Skin epidermis (tissue), 12 donors: Measurements from ENCODE around the gene MOV10.
A peak's percentile ranks its signal among the peaks of the same experiment; 100 is the strongest.
"Not testable (repeated sequence)": the region's sequence is repeated elsewhere in the genome, so short reads cannot be mapped to it uniquely, and the experiment has no call there.

Source experiments
- H3K27ac ChIP-seq, 21 experiments: fragments of 200-600 bp; sonication (generic) in 11 of 21; one replicate each; pipeline ENCODE4 v1.5.0; 2020; ENCODE audit warnings: mild to moderate bottlenecking in 3 of 21, inconsistent platforms in 2 of 21, moderate library complexity in 2 of 21
- H3K4me3 ChIP-seq, 7 experiments: fragments of 200-600 bp; sonication (generic) in 2 of 7; one replicate each; pipeline ENCODE4 v1.5.0; 2020; ENCODE audit warnings: inconsistent platforms in 2 of 7, mild to moderate bottlenecking in 2 of 7, moderate library complexity in 1 of 7

MOV10 gene

DNA sequence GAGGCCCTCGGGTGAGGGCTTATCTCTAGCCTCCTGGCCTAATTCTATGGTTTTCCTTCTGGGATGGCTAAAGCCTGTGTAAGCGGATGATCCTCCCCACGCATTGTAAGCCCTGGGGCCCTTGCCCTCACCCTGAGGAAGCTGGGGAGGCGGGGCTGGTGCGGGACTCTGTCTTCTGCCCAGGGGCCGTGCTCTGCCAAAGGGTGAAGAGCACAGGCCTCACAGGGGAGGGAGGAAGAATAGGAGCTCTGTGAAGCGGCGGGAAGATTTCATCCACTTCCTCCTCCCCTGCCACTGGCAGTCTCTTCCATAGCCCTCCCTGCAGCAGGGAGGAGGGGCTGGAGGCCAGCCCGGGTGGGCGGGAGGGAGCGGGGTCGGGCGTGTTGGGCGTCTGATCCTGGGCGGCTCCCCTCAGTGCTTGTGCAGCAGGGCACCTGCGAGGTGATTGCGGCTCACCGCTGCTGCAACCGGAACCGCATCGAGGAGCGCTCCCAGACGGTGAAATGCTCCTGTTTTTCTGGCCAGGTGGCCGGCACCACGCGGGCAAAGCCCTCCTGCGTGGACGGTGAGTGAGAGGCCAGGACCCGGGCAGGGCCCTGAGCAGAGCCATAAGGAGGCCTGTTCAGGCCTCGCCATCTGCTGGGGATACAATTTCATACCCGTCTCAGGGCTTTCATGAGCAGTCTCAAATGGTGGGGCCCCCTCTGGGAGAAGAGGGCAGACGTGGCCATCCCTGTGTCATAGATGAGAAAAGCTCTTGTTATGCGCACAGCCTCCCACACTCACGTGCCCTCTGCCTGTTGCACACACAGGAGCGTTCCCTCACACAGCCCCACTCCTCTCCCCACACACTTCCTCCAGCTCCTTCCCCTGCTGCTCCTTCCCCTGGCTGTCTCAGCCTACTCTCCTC lies 48.4 kb downstream of the MOV10 start:
- H3K4me3 ChIP-seq = peak overlapping the region in 2 of 7 experiments; percentile 11 to 13
- peak overlapping the region in 3 of 21 experiments; percentile 17 to 47 (median 22) for H3K27ac ChIP-seq

DNA sequence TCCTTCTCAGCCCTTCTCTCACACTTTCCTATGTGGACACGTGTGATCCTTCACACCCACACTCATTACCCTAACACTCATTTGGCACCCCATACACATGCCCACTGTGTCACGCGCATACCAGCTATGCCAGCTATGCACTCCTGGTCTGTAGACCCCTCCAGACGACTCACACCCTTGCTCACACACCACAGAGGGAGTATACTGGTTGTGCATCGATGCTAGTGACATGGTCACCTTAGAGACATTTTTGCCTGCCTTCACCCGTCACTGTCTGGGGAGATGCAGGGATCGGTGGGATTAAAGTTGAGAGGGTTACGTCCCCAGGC lies 49.0 kb downstream of the MOV10 start:
- Histone ChIP-seq H3K4me3 (no peak overlapping the region), H3K27ac (peak overlapping the region in 1 of 21 experiments; percentile 22)

DNA sequence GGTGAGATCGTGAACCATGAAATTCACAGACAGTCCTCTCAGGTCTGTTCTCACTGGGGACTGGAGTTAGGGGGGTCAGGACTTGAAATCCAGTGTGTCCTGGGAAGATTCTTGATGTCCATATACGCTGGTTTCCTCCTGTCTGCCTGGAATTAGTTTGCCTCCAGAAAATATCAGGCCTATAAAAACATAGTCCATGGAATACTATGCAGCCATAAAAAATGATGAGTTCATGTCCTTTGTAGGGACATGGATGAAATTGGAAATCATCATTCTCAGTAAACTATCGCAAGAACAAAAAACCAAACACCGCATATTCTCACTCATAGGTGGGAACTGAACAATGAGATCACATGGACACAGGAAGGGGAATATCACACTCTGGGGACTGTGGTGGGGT lies 49.8 kb downstream of the MOV10 start:
- H3K27ac ChIP-seq, H3K4me3 ChIP-seq: not testable (repeated sequence)

DNA sequence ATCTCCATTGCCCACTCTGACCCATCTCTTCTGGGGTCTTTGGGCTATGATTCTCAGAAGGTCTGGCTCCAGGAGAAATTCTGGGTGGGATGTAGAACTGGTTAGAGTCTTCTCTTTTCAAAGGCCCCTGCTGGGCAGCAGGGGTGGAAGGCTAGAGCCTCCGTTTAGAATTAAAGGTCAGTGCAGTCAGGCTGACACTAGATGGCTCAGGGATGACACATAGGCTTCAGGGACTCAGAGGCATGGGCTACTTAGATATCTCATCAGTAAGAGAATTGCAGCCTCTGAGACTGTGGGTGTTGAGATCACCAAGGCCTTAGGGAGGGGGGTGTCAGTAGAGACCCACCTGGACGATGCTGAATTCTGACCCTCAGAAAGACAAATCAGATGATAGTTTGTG lies 53.3 kb downstream of the MOV10 start:
- no peak overlapping the region for H3K27ac ChIP-seq
- H3K4me3 ChIP-seq = no peak overlapping the region

DNA sequence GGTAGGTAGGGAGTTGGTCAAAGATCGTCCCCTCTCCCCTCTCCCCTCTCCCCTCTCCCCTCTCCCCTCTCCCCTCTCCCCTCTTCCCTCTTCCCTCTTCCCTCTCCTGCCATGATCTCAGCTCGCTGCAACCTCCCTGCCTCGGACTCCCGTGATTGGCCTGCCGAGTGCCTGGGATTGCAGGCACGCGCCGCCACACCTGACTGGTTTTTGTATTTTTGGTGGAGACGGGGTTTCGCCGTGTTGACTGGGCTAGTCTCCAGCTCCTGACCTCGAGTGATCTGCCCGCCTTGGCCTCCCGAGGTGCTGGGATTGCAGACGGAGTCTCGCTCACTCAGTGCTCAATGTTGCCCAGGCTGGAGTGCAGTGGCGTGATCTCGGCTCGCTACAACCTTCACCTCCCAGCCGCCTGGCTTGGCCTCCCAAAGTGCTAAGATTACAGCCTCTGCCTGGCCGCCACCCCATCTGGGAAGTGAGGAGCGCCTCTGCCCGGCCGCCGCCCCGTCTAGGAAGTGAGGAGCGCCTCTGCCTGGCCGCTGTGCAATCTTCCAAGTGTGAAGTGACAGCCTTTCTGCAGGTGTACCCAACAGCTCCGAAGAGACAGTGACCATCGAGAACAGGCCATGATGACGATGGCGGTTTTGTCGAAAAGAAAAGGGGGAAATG lies 54.0 kb downstream of the MOV10 start:
- H3K27ac ChIP-seq, H3K4me3 ChIP-seq: not testable (repeated sequence)

DNA sequence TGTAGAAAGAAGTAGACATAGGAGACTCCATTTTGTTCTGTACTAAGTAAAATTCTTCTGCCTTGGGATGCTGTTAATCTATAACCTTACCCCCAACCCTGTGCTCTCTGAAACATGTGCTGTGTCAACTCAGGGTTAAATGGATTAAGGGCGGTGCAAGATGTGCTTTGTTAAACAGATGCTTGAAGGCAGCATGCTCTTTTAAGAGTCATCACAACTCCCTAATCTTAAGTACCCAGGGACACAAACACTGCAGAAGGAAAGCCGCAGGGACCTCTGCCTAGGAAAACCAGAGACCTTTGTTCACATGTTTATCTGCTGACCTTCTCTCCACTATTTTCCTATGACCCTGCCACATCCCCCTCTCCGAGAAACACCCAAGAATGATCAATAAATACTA lies 54.6 kb downstream of the MOV10 start:
- not testable (repeated sequence) for H3K27ac ChIP-seq, H3K4me3 ChIP-seq

DNA sequence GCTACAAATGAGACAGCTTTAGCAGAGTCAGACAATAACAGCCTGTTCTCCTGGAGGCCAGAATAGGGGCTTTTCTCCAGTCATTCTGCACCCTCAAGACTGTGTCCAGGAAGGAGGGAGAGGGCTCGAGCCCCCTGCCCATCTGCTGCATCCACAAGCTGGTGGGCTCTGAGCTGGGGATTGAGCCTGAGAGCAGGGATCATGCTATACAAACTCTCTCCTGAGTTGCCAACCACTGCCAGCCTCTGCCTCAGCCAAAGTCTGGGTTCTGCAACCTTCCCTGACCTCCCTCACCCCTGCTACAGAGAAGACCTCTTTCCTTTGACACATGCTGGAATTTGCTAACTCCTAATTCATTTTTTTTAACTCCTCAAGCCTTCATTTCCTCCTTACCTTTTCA lies 55.5 kb downstream of the MOV10 start:
- Histone ChIP-seq H3K27ac (no peak overlapping the region), H3K4me3 (no peak overlapping the region)

DNA sequence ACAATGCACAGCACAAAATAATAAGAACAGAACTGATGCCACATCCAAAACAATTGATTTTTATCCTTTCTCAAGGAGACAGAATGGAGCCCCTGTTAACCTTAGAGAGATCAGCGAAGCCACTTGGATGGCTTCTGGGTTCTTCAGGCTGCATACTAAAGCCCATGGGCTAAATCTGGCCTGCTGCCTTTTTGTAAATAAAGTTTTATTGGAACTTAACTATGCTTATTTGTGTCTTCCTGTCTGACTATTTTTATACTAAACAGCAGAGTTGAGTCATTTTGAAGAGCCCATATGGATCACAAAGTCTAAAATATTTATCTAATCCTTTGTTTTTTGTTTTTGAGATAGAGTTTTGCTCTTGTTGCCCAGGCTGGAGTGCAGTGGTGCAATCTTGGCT lies 57.0 kb downstream of the MOV10 start:
- no peak overlapping the region for H3K4me3 ChIP-seq

DNA sequence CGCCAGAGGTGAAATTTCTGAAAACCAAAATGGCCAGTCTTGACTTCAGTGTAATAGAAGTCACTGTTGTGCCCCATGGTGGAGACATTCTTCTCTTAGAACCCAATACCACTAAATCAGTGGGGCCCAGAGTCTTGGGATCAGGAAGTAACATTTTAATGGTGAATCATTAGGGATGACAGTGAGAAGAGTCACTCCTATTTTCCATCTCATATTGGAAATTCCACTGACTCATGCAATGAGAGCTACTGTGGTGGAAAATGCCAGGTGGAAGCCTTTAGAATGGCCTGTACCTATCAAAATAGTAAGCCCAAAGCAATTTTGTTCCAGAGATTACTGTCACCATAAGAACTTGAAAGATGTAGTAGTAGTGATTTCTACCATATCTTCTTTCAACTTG lies 61.3 kb downstream of the MOV10 start:
- H3K4me3 ChIP-seq = no peak overlapping the region
- H3K27ac ChIP-seq = no peak overlapping the region

More for the DNA sequence above, 57.0 kb downstream of the MOV10 start:
- no peak overlapping the region for H3K27ac ChIP-seq

DNA sequence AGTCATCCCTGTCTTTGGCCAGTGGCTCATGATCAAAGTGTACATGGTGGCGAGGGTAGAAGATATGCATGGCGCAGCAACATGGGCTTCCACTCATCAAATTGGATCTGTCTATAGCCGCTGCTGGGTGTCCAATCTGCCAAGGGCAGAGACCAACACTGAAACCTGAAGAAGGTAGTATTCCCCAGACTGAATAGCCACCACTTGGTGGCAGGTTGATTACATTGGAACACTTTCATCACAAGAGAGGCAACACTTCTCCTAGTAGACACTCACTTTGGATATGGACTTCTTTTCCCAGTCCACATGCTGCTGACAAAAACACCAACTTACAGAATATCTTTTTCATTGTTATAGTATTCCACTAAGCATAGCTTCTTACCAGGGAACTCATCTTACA lies 63.1 kb downstream of the MOV10 start:
- H3K27ac ChIP-seq = no peak overlapping the region
- H3K4me3 ChIP-seq = no peak overlapping the region

DNA sequence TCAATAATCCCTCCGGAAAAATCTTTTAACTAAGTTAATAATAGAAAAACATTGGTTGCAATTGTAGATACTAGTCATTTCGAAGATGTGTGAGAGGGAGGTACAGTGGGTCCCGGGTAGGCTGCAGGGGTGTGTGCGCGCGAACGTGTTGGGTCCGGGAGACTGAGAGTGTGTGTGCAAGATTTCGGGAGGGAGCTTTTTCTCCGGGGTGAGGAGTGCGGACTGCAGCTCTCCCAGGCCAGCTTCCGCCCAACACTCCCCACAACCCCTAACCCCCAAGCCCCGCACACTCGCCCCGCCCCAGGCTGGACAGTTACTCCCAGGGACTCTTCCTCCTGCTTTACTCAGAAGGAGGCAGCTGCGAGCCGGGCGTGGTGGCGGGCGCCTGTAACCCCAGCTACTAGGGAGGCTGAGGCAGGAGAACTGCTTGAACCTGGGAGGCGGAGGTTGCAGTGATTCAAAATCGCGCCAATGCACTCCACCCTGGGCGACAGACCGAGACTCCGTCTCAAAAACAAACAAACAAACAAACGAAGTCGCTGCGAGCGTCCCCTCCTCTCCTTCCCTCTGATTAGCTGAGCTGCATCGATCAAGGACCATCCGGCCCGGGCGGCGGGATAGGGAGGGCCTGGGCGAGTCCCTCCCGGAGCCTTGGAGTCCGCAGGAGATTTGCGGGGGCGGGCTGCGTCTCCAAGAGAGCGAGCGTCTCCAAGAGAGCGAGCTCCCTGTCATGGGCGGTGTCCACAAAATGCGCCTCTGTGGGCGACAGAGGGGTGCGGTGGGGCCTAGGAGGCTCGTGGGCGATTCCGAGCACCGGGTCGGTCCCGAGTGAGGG lies 68.9 kb downstream of the MOV10 start:
- H3K4me3 ChIP-seq = peak overlapping the region in 6 of 7 experiments; percentile 4 to 37 (median 19)

DNA sequence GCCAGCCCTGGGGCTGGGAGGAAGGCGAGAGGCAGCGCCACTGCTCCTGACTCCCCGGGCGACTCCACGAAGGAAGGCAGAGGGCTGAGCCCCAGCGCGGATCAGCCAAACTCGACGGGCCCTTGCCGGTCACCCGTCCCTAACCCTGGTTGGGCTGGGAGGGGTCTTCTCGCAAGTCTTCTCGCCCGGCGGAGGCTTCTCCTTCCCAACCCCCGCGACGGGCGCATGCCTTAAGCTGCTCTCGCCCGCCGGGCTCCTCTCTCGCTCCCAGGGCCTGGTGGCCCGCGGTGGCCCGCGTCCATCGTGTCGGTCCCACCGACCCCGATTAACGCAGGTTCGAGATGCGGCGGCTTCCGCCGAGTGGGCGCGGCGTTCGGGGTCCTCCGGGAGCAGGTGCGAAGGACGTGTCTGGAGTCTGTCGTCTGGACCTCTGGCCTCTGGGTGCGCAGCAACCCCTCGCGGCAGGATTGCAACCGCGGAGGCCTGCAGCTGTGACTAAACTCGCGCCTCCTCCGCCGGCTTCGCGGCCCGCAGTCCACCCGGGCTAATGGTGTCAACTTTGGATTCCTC lies 69.6 kb downstream of the MOV10 start:
- no peak overlapping the region for H3K27ac ChIP-seq
- H3K4me3 ChIP-seq = peak overlapping the region in 6 of 7 experiments; percentile 4 to 37 (median 19)

More for the DNA sequence above, 68.9 kb downstream of the MOV10 start:
- no peak overlapping the region for H3K27ac ChIP-seq

DNA sequence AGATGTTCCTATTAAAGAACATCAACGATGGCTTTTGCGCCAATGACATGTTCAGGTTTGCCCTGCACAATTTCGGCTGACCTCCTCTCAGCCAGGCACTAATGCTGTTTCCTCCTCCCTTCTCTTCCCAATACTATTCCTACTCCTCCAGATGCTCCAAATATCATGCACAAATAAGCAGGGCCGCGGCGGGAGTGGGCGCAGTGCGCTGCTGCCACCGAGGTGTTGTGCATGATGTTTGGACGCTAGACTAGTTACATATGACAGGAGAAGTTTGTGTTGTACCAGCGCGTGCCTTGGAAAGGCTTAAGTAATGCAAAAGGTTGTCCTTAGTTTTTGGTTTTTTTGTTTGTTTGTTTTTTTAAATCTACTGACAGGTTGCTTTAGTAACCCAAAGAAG lies 73.9 kb downstream of the MOV10 start:
- Histone ChIP-seq H3K27ac (no peak overlapping the region), H3K4me3 (no peak overlapping the region)
